Type B pancreatic cell (in vitro differentiated cells): ENCODE data around the gene NUP210. TPM values are rescaled to one million over a fixed set of nuclear protein-coding genes. Genes with fewer than 3 reads are reported as not detected.

Experiments used
- DNase-seq: peaks from one replicate; pipeline ENCODE4 v3.0.0; 2021; ENCODE audit warnings: mixed read lengths; ENCODE audit not compliant: unreplicated experiment; ENCODE audit errors: extremely low spot score
- H3K27ac Mint-ChIP-seq: 2 replicates; pipeline ENCODE4 v1.8.0; 2021; ENCODE audit warnings: mild to moderate bottlenecking, mixed read lengths
- H3K27me3 Mint-ChIP-seq: 2 replicates; pipeline ENCODE4 v1.8.0; 2021; ENCODE audit warnings: mixed read lengths
- H3K36me3 Mint-ChIP-seq: 2 replicates; pipeline ENCODE4 v1.8.0; 2021; ENCODE audit warnings: mixed read lengths
- H3K4me1 Mint-ChIP-seq: one replicate; pipeline ENCODE4 v1.8.0; 2021; ENCODE audit warnings: mixed read lengths; ENCODE audit not compliant: unreplicated experiment
- H3K4me3 Mint-ChIP-seq: 2 replicates; pipeline ENCODE4 v1.8.0; 2021; ENCODE audit warnings: mild to moderate bottlenecking, mixed read lengths
- H3K9me3 Mint-ChIP-seq: 2 replicates; pipeline ENCODE4 v1.8.0; 2021; ENCODE audit warnings: mixed read lengths
- CTCF ChIP-seq: fragments of 200-600 bp; sonication (generic); conservative IDR thresholded peaks from 2 replicates; pipeline ENCODE4 v1.5.0; 2021; ENCODE audit warnings: antibody characterized with exemption, mild to moderate bottlenecking
- total RNA-seq: library from RNA; stranded (reverse); gene quantifications from 2 replicates; pipeline ENCODE4 v1.2.1, GENCODE V29; 2021; ENCODE audit warnings: low replicate concordance

NUP210 gene
- total RNA-seq, 1 donor from 2014 or later, result 26.5 TPM

DNA sequence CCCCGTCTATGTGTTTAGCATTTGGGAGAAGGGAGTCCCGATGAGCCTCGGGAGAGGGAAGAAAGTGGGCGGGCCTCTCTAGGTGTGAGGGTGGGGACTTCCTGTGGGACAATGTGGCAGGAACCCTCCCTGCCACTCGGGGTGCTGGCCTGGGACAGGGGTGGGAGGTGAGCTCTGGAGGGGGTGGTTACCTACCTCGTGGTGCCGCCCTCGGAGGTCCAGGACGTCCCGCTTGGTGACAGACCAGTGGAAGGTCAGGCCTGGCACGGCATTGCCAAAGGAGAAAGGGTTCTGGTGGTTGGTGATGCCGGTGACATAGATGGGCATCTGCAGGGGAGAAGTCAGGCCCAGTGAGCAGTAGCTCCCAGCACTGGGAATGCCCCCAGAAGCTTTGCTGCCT, 83.5 kb downstream of the NUP210 start:
- H3K27ac Mint-ChIP-seq, result no peak overlapping the region
- H3K27me3 Mint-ChIP-seq, result no peaks in the 10 kb centered on the region
- H3K4me3 Mint-ChIP-seq, result no peak overlapping the region
- no peaks in the 10 kb centered on the region for H3K9me3 Mint-ChIP-seq
- TF ChIP-seq CTCF, result no peak
- no peaks in the 10 kb centered on the region for H3K36me3 Mint-ChIP-seq
- peaks cover 13% of the 10 kb centered on the region for H3K4me1 Mint-ChIP-seq
- no peak for DNase-seq

DNA sequence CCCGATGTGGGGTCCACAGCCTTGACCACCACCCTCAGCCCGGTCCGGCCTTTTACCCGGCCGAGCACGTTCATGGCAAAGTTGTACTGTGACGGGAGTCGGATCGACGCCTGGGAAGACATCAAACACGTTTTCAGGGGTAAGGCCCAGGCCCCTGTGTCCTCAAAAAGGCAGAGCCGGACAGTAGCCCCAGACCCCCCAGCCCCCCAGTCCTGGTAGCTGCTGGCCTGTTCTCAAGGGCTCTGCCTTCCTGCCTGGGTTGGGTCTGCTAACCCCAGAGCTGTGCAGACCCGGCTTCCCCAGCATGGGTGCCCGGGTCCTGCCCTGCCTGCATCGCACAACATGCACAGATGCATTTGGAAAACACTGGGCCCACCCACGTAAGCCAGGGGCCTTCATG, 84.6 kb downstream of the NUP210 start:
- Mint-ChIP-seq H3K9me3 (no peaks in the 10 kb centered on the region), H3K27ac (no peak overlapping the region), H3K4me3 (no peak overlapping the region), H3K36me3 (no peaks in the 10 kb centered on the region), H3K27me3 (no peaks in the 10 kb centered on the region), H3K4me1 (peaks cover 13% of the 10 kb centered on the region)
- no peak for TF ChIP-seq CTCF
- DNase-seq, result no peak

GRCh38 chr3:13335059-13335458, 85.1 kb downstream of the NUP210 start:
- H3K4me1 Mint-ChIP-seq, result peaks cover 13% of the 10 kb centered on the region
- no peak overlapping the region for H3K27ac Mint-ChIP-seq
- TF ChIP-seq CTCF, result no peak
- H3K36me3 Mint-ChIP-seq, result no peaks in the 10 kb centered on the region
- no peak for DNase-seq
- no peak overlapping the region for H3K4me3 Mint-ChIP-seq
- H3K9me3 Mint-ChIP-seq, result no peaks in the 10 kb centered on the region
- H3K27me3 Mint-ChIP-seq, result no peaks in the 10 kb centered on the region

DNA sequence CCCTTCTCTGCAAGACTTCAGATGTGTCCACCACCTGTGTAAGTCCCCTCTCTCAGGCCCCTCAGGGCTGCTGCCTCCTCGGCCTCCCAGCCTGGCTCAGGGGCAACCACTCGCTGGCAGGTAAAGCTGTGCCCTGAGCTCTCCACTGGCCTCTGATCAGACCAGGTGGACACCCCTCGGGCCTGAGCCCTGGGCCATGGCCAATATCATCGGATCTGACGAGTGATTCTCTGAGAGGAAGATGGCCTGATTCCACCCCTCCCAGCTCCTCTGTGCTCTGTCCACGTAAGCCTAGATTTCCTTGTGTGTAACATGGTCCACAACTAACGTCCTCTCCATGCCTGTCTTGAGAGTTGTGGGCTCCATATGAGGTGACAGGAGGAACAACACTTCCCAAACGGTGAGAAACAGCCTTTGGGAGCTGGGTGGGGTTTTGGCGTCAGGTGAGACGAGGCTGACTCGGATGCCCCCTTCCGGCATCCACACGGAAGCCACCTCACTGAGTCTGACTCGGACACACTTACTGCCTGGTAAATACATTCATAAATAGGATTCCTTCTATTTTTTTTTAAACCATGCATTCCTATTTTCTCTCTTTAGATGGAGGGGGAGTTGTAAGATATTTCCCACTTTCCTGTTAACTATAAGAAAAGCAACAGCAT, 86.8 kb downstream of the NUP210 start:
- Mint-ChIP-seq H3K27me3 (no peaks in the 10 kb centered on the region), H3K27ac (peak overlapping the region; percentile 18), H3K4me1 (peaks cover 13% of the 10 kb centered on the region), H3K36me3 (no peaks in the 10 kb centered on the region), H3K9me3 (no peaks in the 10 kb centered on the region), H3K4me3 (no peak overlapping the region)
- no peak for DNase-seq
- no peak for TF ChIP-seq CTCF

DNA sequence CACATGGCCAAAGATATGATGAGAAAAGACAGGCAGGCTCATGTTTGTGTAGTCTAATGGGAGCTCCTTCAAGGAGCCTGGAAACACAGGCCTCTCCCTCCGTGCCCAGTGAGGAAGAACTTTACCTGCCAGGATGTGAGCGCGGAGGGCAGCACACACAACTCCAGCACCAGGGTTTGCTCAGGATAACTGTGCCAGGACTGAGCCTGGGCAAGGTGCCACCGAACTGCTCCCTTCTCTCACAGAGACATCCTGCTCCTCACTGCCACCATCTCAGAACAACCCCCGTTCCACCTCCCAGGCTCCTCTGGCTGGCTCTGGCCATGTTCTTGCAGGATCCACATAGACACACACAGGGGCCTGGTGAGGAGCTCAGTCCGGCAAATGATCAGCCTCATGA, 87.4 kb downstream of the NUP210 start:
- TF ChIP-seq CTCF, result no peak
- no peaks in the 10 kb centered on the region for H3K9me3 Mint-ChIP-seq
- H3K4me3 Mint-ChIP-seq, result no peak overlapping the region
- no peaks in the 10 kb centered on the region for H3K36me3 Mint-ChIP-seq
- no peak for DNase-seq
- H3K27me3 Mint-ChIP-seq, result no peaks in the 10 kb centered on the region
- H3K27ac Mint-ChIP-seq, result peak overlapping the region; percentile 72
- peaks cover 13% of the 10 kb centered on the region for H3K4me1 Mint-ChIP-seq

- Mint-ChIP-seq H3K27ac (peak overlapping the region; percentile 72), H3K9me3 (no peaks in the 10 kb centered on the region), H3K36me3 (no peaks in the 10 kb centered on the region), H3K4me1 (peaks cover 13% of the 10 kb centered on the region), H3K27me3 (no peaks in the 10 kb centered on the region), H3K4me3 (no peak overlapping the region)
- no peak for DNase-seq
- TF ChIP-seq CTCF, result no peak
These were observed 88.0 kb downstream of the NUP210 start for GRCh38 chr3:13332158-13332557.
